Breast epithelium (tissue), 4 donors: ENCODE results near the gene RBM18. TPM values are rescaled to one million over a fixed set of nuclear protein-coding genes. Genes with fewer than 3 reads are reported as not detected.

Source experiments
- DNase-seq, 2 donors: peaks; one replicate each; pipeline ENCODE4 v3.0.0-alpha.2; 2019; ENCODE audit warnings: low spot score in 2 of 2
- H3K27ac ChIP-seq, 2 donors: fragments of 200-600 bp; sonication (generic) in 1 of 2; one replicate each; pipeline ENCODE4 v1.5.1; 2016 to 2019; ENCODE audit warnings: mild to moderate bottlenecking in 1 of 2
- H3K27me3 ChIP-seq, 2 donors: fragments of 200-600 bp; sonication (generic) in 1 of 2; one replicate each; pipeline versions ENCODE4 v1.5.1 to v1.6.0; 2017 to 2019; ENCODE audit warnings: control low read depth in 1 of 2, mild to moderate bottlenecking in 1 of 2
- H3K36me3 ChIP-seq: fragments of 200-600 bp; one replicate; pipeline ENCODE4 v1.5.1; 2019
- H3K4me1 ChIP-seq, 2 donors: fragments of 200-600 bp; sonication (generic); one replicate each; pipeline ENCODE4 v1.5.1; 2016 to 2019; ENCODE audit warnings: control low read depth in 1 of 2
- H3K4me3 ChIP-seq, 3 donors: fragments of 200-600 bp; sonication (generic); 1 replicate in 2 of 3; 2 replicates in 1 of 3; pipeline ENCODE4 v1.5.1; 2016 to 2019; ENCODE audit warnings: mild to moderate bottlenecking in 3 of 3, moderate library complexity in 2 of 3
- H3K9me3 ChIP-seq, 2 donors: fragments of 200-600 bp; sonication (generic) in 1 of 2; one replicate each; pipeline ENCODE4 v1.5.1; 2016 to 2019; ENCODE audit warnings: control low read depth in 1 of 2
- CTCF ChIP-seq, 3 donors: fragments of 450-650 bp; IDR thresholded peaks; one replicate each; pipeline ENCODE4 v1.5.1; 2016 to 2017; ENCODE audit warnings: antibody characterized with exemption in 3 of 3, mild to moderate bottlenecking in 3 of 3, moderate library complexity in 3 of 3
- POLR2A ChIP-seq: fragments of 450-650 bp; IDR thresholded peaks from one replicate; pipeline ENCODE4 v1.6.1; 2016; ENCODE audit warnings: antibody characterized with exemption, mild to moderate bottlenecking, moderate library complexity
- POLR2AphosphoS5 ChIP-seq, 3 donors: sonication (generic); formaldehyde crosslinking; IDR thresholded peaks; one replicate each; pipeline ENCODE4 v1.6.1; 2017; ENCODE audit warnings: antibody characterized with exemption in 3 of 3
- intact Hi-C: fragments of 100-400 bp; cut with DNase I; formaldehyde crosslinking; loops from one replicate; pipeline ENCODE4 v1.15.1; 2023; ENCODE audit warnings: low total_unique reads
- total RNA-seq, 3 donors: library from RNA; depleted of rRNA; stranded (reverse); fragments of >200 nt; gene quantifications; one replicate each; pipeline ENCODE4 v1.1.0, GENCODE V29; 2016

RBM18 gene
- total RNA-seq, 3 donors from 2014 or later = 10.4 to 20.9 (median 13.4) TPM

GRCh38 chr9:122261469-122261881 is 3.2 kb downstream of the RBM18 start:
- Histone ChIP-seq H3K27me3 (no peaks in the 10 kb centered on the region), H3K4me1 (peaks cover 2 to 25% of the 10 kb centered on the region in 2 donors), H3K9me3 (no peaks in the 10 kb centered on the region), H3K36me3 (no peaks in the 10 kb centered on the region), H3K27ac (peak overlapping the region; percentile 60 to 98), H3K4me3 (no peak overlapping the region)
- peak; percentile 76 to 81 for DNase-seq
- intact Hi-C loops = no loop called here
- TF ChIP-seq POLR2AphosphoS5 (IDR thresholded peaks at IDR 0.05) (peak in 1 of 3 donors; percentile 66), CTCF (IDR thresholded peaks at IDR 0.05) (no peak), POLR2A (no peak)

DNA sequence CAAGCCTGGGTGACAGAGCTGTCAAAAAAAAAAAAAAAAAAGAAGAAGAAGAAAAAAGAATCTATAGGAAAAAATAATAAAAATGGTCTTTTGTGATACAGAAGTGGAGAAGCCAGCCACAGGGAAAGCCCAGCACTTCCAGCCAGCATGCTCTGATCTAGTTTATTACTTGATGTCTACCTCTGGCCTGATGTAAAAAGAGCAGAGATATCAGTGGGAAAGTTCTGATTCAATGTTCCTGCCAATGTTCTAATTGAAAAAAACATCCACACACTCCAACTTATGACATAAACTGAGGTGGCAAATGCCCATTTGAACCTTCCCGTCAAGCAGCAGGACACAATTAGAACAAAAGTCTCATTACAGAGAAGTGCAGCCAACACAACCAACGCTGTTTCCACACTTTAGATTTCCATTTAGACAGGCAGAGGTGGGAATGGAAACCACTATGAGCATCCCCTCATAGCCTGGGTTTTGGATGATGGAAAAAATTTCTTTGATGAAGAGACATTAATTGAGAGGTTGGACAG is 5.7 kb downstream of the RBM18 start:
- H3K36me3 ChIP-seq = no peaks in the 10 kb centered on the region
- no peaks in the 10 kb centered on the region for H3K27me3 ChIP-seq
- no peak for TF ChIP-seq POLR2A
- no peak for TF ChIP-seq CTCF (IDR thresholded peaks at IDR 0.05)
- no peak for TF ChIP-seq POLR2AphosphoS5 (IDR thresholded peaks at IDR 0.05)
- H3K4me3 ChIP-seq = no peak overlapping the region
- no peak overlapping the region for H3K27ac ChIP-seq
- peaks cover 2 to 25% of the 10 kb centered on the region in 2 donors for H3K4me1 ChIP-seq
- DNase-seq = no peak
- intact Hi-C loops = no loop called here
- H3K9me3 ChIP-seq = no peaks in the 10 kb centered on the region

GRCh38 chr9:122256206-122256605 is 8.4 kb downstream of the RBM18 start:
- no peak for TF ChIP-seq POLR2AphosphoS5 (IDR thresholded peaks at IDR 0.05)
- TF ChIP-seq POLR2A = no peak
- TF ChIP-seq CTCF (IDR thresholded peaks at IDR 0.05) = no peak
- no peak overlapping the region for H3K4me3 ChIP-seq
- intact Hi-C loops = no loop called here
- DNase-seq = no peak
- H3K36me3 ChIP-seq = no peaks in the 10 kb centered on the region
- H3K27me3 ChIP-seq = no peaks in the 10 kb centered on the region
- H3K4me1 ChIP-seq = no peaks in the 10 kb centered on the region
- no peak overlapping the region for H3K27ac ChIP-seq
- H3K9me3 ChIP-seq = no peaks in the 10 kb centered on the region

GRCh38 chr9:122254761-122255160 is 9.9 kb downstream of the RBM18 start:
- no peak overlapping the region for H3K4me3 ChIP-seq
- intact Hi-C loops = no loop called here
- no peaks in the 10 kb centered on the region for H3K4me1 ChIP-seq
- H3K27ac ChIP-seq = no peak overlapping the region
- DNase-seq = no peak
- no peaks in the 10 kb centered on the region for H3K36me3 ChIP-seq
- H3K27me3 ChIP-seq = no peaks in the 10 kb centered on the region
- TF ChIP-seq POLR2A (no peak), CTCF (IDR thresholded peaks at IDR 0.05) (no peak), POLR2AphosphoS5 (IDR thresholded peaks at IDR 0.05) (no peak)
- H3K9me3 ChIP-seq = no peaks in the 10 kb centered on the region

DNA sequence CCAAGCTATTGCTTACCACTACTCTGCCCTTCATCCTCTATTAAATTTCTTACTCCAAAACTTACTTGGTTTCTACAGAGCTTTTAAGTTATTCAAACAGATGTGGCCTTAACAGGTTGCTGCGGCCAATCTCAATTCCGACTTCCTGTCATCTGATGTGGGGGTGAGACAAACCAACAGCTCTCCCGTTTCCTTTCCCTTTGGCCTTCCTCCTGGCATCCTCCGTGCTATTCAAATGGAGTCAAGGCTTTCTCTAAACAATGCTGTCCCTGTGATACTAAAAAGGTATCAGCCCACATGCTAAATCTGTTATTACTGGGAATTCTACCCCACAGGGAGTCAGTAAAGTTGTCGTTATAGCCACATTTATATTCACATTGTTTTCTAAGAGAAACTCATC is 11.8 kb downstream of the RBM18 start:
- H3K27ac ChIP-seq = peak overlapping the region; percentile 15 to 79
- no peaks in the 10 kb centered on the region for H3K36me3 ChIP-seq
- no peak for TF ChIP-seq POLR2A
- TF ChIP-seq CTCF (IDR thresholded peaks at IDR 0.05) = no peak
- no peak for TF ChIP-seq POLR2AphosphoS5 (IDR thresholded peaks at IDR 0.05)

More for the DNA sequence above, 11.8 kb downstream of the RBM18 start:
- no peak for DNase-seq
- intact Hi-C loops = no loop called here
- Histone ChIP-seq H3K27me3 (no peaks in the 10 kb centered on the region), H3K4me3 (no peak overlapping the region), H3K4me1 (no peaks in the 10 kb centered on the region), H3K9me3 (no peaks in the 10 kb centered on the region)
